ENCODE results near the gene TATDN2. TPM values are rescaled to one million over a fixed set of nuclear protein-coding genes. Genes with fewer than 3 reads are reported as not detected.

The TATDN2 gene
- total and polyA plus RNA-seq, 2 donors (not counting 3 experiments of a cell fraction or from before 2014, with no cell fraction given), result 10.7 to 26.8 TPM

DNA sequence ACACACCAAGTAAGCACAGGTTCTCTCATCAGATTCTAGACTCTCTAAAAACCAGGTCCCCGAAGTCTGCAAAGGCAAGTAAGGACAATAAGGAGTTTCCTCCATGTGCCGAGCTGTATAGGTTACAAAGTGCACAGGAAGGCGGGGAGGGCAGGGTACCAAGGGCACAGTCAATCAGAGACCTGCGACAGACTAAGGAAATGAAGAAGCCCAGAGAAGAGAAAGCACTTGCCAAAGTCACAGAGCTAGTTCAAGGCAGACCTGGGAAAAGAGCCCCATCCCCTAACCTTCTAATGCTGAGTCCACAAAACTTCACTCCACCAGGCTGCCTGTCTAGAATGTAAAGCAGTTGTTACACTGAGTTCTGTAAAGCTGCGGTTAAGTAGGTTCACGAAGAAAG lies 71.0 kb downstream of the TATDN2 start:
- Histone ChIP-seq H3K27ac (ENCODE audit: insufficient read depth, low read depth, low read length) (no peak overlapping the region), H3K9me1 (replicated peaks; ENCODE audit: control insufficient read depth, extremely low read depth, insufficient read depth, low read length) (no peaks in the 10 kb centered on the region), H3K4me3 (replicated peaks in 1 of 3; ENCODE audit: insufficient read depth in 1 of 3, low read depth in 1 of 3, low read length in 3 of 3) (peak overlapping the region in 1 of 3 experiments; percentile 41), H3K4me1 (ENCODE audit: control insufficient read depth, extremely low read depth, insufficient read depth, low read length) (peaks cover 22% of the 10 kb centered on the region), H3K9me3 (replicated peaks; ENCODE audit: control insufficient read depth, insufficient read depth, low read length) (no peaks in the 10 kb centered on the region), H3K4me2 (ENCODE audit: insufficient read depth, low read length) (peak overlapping the region; percentile 82), H4K20me1 (replicated peaks; ENCODE audit: control insufficient read depth, extremely low read depth, insufficient read depth, low read length) (no peaks in the 10 kb centered on the region), H3K27me3 (ENCODE audit: control insufficient read depth in 2 of 2, insufficient read depth in 2 of 2, low read length in 2 of 2) (no peaks in the 10 kb centered on the region), H3K36me3 (ENCODE audit: control insufficient read depth in 2 of 2, extremely low read depth in 1 of 2, insufficient read depth in 2 of 2, low read length in 2 of 2) (peaks cover 16 to 37% of the 10 kb centered on the region in 2 experiments), H3K79me2 (ENCODE audit: control insufficient read depth, insufficient read depth, low read length) (peaks cover 41% of the 10 kb centered on the region), H3K9ac (replicated peaks; ENCODE audit: extremely low read depth, insufficient read depth, low read length) (no peak overlapping the region), H2AFZ (ENCODE audit: low read depth, low read length) (no peak overlapping the region)
- FAIRE-seq, result peak; percentile 8
- BruUV-seq (replicated peaks), result no TSS peak
- ChIA-PET CTCF (no interaction called here), POLR2A (interaction anchor here (0.9 kb wide), 1 partner anchor 9 kb away, joined by 3 read pairs; no protein-coding TSS in a partner anchor)
- TF ChIP-seq MYC (IDR thresholded peaks at IDR 0.05; ENCODE audit: low read depth, low read length) (no peak), MAX (IDR thresholded peaks at IDR 0.05; ENCODE audit: insufficient read depth, insufficient read length) (no peak), POLR2AphosphoS5 (IDR thresholded peaks at IDR 0.05; ENCODE audit: insufficient read depth, low read depth, low read length) (no peak), GATA2 (IDR thresholded peaks at IDR 0.05; ENCODE audit: insufficient read depth, insufficient read length, low read depth, low read length) (no peak), EZH2 (IDR thresholded peaks at IDR 0.05; ENCODE audit: borderline replicate concordance, low read depth, low read length, severe bottlenecking) (no peak), FOS (IDR thresholded peaks at IDR 0.05; ENCODE audit: borderline replicate concordance, insufficient read depth, low read length) (no peak), JUN (IDR thresholded peaks at IDR 0.05; ENCODE audit: borderline replicate concordance, insufficient read depth, insufficient read length, low read depth) (no peak), POLR2A (IDR thresholded peaks at IDR 0.05; ENCODE audit: low read depth, low read length) (no peak)
- TF ChIP-seq, protein P1, sequence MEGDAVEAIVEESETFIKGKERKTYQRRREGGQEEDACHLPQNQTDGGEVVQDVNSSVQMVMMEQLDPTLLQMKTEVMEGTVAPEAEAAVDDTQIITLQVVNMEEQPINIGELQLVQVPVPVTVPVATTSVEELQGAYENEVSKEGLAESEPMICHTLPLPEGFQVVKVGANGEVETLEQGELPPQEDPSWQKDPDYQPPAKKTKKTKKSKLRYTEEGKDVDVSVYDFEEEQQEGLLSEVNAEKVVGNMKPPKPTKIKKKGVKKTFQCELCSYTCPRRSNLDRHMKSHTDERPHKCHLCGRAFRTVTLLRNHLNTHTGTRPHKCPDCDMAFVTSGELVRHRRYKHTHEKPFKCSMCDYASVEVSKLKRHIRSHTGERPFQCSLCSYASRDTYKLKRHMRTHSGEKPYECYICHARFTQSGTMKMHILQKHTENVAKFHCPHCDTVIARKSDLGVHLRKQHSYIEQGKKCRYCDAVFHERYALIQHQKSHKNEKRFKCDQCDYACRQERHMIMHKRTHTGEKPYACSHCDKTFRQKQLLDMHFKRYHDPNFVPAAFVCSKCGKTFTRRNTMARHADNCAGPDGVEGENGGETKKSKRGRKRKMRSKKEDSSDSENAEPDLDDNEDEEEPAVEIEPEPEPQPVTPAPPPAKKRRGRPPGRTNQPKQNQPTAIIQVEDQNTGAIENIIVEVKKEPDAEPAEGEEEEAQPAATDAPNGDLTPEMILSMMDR (IDR thresholded peaks at IDR 0.05; ENCODE audit: extremely low read depth in 1 of 2, insufficient read depth in 1 of 2, low read depth in 1 of 2, low read length in 2 of 2), result no peak
- dilution Hi-C loops (cut with MboI; ENCODE audit: extremely low pct_ligation_motif_present, low sequenced_read_pairs), result no loop called here
- no peak for DNase-seq (ENCODE audit: low read depth, low spot score)
- intact Hi-C loops (cut with micrococcal nuclease), result no loop called here
